Left ventricle myocardium inferior (tissue), 1 donor: ENCODE results near the gene BBS1. TPM values are rescaled to one million over a fixed set of nuclear protein-coding genes. Genes with fewer than 3 reads are reported as not detected.
"Not testable (repeated sequence)": the region's sequence is repeated elsewhere in the genome, so short reads cannot be mapped to it uniquely, and the experiment has no call there.

ENCODE experiments used
- DNase-seq: peaks from one replicate; pipeline ENCODE4 v3.0.0-alpha.2; 2020
- H3K27ac ChIP-seq: fragments of 200-600 bp; replicated peaks from 2 replicates; pipeline ENCODE4 v1.8.0; 2021
- H3K27me3 ChIP-seq: fragments of 200-600 bp; 2 replicates; pipeline ENCODE4 v1.8.0; 2021; ENCODE audit warnings: low read depth
- H3K36me3 ChIP-seq: fragments of 200-600 bp; 2 replicates; pipeline ENCODE4 v1.8.0; 2021
- H3K4me1 ChIP-seq: fragments of 200-600 bp; 2 replicates; pipeline ENCODE4 v1.8.0; 2021
- H3K4me3 ChIP-seq: fragments of 200-600 bp; 2 replicates; pipeline ENCODE4 v1.8.0; 2021; ENCODE audit warnings: mild to moderate bottlenecking, moderate library complexity
- H3K9me3 ChIP-seq: fragments of 200-600 bp; replicated peaks from 2 replicates; pipeline ENCODE4 v1.8.0; 2021
- intact Hi-C: fragments of 100-400 bp; cut with micrococcal nuclease; formaldehyde crosslinking; loops from one replicate; pipeline ENCODE4 v1.11.0; 2022
- total RNA-seq: library from RNA; stranded (reverse); fragmentation: NEBNext Ultra II Directional; extraction: Animal tissue kit (Norgen Biotek cat#: 25700); gene quantifications from one replicate; pipeline ENCODE4 v1.2.1, GENCODE V29; 2021
- TF ChIP-seq, protein P1 (sequence below): fragments of 200-600 bp; IDR thresholded peaks from 2 replicates; pipeline ENCODE4 v1.8.0; 2021; ENCODE audit warnings: antibody characterized with exemption, mild to moderate bottlenecking, borderline replicate concordance
- donor health status: DM: no; HTN: yes; CAD: no; lungs with severe emphysema.

BBS1 gene
- total RNA-seq, 1 donor from 2014 or later = 16.9 TPM

DNA sequence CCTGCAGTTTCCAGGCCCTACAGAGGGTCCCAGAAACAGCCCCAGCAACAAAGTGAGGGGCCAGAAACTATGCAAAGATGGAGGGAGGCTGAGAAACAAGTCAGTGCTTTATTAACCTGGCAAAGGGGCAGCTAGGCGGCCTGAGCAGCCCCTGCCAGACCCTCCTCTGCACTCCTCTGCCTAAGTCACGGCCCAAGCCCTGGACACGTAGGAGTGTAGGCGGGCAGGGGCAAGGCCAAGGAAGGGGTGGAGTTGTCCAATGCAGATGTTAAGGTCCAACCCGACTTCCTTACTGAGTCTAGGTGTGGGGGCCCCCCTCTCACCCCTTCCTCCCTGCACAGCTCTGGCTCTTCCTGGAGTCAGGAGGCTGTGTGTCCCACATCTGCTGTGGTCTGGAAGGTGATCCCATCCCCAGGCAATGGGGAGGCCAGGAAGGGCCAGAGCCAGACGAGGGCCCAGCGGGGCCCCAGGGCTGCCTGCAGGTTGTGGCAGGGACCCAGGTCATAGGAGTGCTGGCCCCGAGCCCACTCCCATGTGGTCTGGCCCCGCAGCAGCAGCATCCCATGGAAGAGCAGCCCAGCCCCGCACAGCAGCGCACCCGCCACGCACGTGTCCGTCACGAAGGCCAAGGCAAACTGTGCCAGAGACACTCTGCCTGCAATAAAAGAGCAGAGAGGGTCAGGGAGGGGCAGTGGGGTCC is 28.9 kb downstream of the BBS1 start:
- TF ChIP-seq, protein P1, sequence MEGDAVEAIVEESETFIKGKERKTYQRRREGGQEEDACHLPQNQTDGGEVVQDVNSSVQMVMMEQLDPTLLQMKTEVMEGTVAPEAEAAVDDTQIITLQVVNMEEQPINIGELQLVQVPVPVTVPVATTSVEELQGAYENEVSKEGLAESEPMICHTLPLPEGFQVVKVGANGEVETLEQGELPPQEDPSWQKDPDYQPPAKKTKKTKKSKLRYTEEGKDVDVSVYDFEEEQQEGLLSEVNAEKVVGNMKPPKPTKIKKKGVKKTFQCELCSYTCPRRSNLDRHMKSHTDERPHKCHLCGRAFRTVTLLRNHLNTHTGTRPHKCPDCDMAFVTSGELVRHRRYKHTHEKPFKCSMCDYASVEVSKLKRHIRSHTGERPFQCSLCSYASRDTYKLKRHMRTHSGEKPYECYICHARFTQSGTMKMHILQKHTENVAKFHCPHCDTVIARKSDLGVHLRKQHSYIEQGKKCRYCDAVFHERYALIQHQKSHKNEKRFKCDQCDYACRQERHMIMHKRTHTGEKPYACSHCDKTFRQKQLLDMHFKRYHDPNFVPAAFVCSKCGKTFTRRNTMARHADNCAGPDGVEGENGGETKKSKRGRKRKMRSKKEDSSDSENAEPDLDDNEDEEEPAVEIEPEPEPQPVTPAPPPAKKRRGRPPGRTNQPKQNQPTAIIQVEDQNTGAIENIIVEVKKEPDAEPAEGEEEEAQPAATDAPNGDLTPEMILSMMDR = no peak
- Histone ChIP-seq H3K36me3 (peaks cover 67% of the 10 kb centered on the region), H3K27ac (no peak overlapping the region), H3K9me3 (no peaks in the 10 kb centered on the region), H3K4me1 (peaks cover 11% of the 10 kb centered on the region), H3K27me3 (no peaks in the 10 kb centered on the region), H3K4me3 (no peak overlapping the region)
- no peak for DNase-seq
- intact Hi-C loops = no loop called here

DNA sequence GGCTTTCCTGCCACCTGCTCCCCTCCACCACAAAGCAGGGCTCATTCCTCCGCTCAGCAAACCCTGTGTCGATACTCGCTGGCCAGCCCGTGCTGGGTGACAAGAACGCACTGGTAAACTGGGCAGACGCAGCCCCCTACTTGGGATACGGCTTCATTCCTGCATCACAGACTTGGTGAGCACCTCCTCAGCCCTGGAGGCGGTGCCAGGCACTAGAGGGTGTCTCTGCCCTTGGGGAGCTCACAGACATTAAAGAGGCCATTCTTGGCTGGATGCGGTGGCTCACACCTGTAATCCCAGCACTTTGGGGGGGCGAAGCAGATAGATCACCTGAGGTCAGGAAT is 29.4 kb downstream of the BBS1 start:
- H3K27ac ChIP-seq = no peak overlapping the region
- no peaks in the 10 kb centered on the region for H3K9me3 ChIP-seq
- peaks cover 67% of the 10 kb centered on the region for H3K36me3 ChIP-seq
- intact Hi-C loops = no loop called here
- TF ChIP-seq, protein P1 = no peak
- DNase-seq = no peak
- H3K4me3 ChIP-seq = no peak overlapping the region
- no peaks in the 10 kb centered on the region for H3K27me3 ChIP-seq
- peaks cover 16% of the 10 kb centered on the region for H3K4me1 ChIP-seq

DNA sequence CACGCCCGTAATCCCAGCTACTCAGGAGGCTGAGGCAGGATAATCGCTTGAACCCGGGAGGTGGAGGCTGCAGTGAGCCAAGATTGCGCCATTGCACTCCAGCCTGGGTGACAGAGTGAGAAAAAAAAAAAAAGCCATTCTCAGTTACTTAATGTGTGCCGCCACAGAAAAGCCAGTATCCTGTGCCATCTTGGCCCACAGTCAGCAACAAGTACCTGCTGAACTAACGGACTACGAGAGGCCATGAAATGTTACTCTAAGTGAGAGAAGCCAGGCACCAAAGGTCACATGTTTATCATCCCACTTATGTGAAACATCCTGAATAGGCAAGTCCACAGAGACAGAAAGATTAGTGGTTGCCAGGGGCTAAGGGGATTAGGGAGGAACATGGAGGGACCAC is 30.2 kb downstream of the BBS1 start:
- DNase-seq, H3K27me3 ChIP-seq, H3K9me3 ChIP-seq, H3K4me3 ChIP-seq, H3K27ac ChIP-seq, intact Hi-C loops: not testable (repeated sequence)
- Histone ChIP-seq H3K36me3 (peaks cover 64% of the 10 kb centered on the region), H3K4me1 (peaks cover 23% of the 10 kb centered on the region)

DNA sequence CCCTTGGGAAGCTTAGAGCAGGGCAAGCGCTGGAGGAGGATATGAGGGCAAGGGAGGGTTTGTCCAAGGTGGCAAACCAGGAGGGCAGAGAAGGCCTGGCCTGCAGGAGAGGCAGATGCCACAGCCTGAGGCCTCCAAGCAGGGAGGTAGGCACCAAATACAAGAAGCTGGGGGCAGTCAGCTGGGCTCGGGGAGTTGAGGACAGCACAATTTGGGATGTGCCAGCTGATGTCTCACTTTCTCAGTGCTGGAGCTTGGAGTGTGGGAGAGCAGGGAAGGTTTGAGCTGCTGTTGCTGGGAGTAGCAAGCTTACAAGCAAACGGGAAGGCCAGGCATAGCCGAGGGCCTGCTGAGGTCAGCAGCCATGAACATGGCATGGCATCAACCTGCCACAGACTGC is 31.5 kb downstream of the BBS1 start:
- peaks cover 53% of the 10 kb centered on the region for H3K36me3 ChIP-seq
- no peak for DNase-seq
- TF ChIP-seq, protein P1 = no peak
- no peaks in the 10 kb centered on the region for H3K9me3 ChIP-seq
- peaks cover 34% of the 10 kb centered on the region for H3K4me1 ChIP-seq
- H3K4me3 ChIP-seq = no peak overlapping the region
- H3K27me3 ChIP-seq = no peaks in the 10 kb centered on the region
- no peak overlapping the region for H3K27ac ChIP-seq
- intact Hi-C loops = no loop called here

DNA sequence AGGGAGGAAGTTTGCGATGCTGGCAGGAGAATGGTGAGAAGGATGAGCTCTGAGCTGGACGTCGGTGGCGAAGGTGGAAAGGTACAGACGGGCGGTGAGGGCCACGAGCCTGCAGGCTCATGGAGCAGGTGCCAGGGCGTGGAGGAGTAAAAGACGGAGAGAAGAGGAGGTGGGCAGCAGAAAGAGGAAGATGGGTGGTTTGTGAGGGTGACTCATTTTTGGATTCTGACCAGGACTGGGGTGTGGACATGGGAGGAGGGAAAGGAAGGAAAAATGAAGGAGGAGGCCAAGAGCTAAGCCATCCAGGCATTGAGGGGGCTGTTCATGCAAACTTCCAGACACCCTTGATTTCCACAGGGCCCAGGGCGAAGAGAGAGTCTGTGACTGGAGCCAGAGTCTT is 31.9 kb downstream of the BBS1 start:
- Histone ChIP-seq H3K27ac (no peak overlapping the region), H3K4me3 (no peak overlapping the region), H3K9me3 (no peaks in the 10 kb centered on the region), H3K36me3 (peaks cover 48% of the 10 kb centered on the region), H3K4me1 (peaks cover 36% of the 10 kb centered on the region), H3K27me3 (no peaks in the 10 kb centered on the region)
- DNase-seq = no peak
- TF ChIP-seq, protein P1 = no peak
- intact Hi-C loops = no loop called here

DNA sequence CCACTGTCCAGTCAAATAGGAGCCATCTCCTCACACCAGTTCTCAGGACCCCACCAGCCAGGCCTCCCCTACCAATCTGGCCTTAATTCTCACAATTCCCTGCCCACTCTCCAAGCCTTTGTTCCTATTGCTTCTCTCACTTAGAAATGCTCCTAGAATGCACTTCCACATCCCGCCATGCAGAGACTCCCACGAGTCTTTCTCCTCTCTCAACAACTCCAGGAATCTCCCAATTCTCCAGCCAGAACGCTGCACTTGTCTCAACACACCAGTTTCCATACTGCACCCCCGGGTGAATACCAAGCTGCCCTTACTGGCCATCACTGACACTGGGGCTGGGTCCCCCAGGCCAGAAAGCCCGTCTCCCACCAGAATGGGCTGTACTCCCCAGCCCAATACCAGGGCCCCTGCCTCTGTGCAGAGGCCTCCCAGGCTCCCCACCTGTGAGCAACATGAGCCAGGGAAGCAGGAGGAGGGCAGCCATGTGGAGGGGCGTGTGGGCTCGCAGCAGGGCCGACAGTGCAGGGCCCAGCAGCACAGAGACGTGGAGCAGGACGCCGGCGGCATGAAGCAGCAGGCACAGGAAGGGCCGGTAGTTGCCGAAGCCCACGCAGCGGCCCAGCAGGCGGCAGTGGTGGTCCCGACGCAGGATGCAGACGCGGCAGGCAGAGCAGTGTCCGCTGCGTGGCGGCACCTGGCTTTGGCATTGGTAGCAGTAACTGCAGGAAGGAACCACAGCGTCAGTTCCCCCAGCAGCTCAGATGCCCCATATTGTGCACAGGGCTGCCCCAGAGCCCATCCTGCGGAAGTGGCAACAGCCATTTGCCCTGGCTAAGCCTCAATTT is 33.0 kb downstream of the BBS1 start:
- Histone ChIP-seq H3K9me3 (no peaks in the 10 kb centered on the region), H3K27ac (no peak overlapping the region), H3K4me3 (peak overlapping the region; percentile 8), H3K4me1 (peaks cover 36% of the 10 kb centered on the region), H3K27me3 (no peaks in the 10 kb centered on the region), H3K36me3 (peaks cover 45% of the 10 kb centered on the region)
- TF ChIP-seq, protein P1 = no peak
- DNase-seq = peak; percentile 28
- intact Hi-C loops = no loop called here

DNA sequence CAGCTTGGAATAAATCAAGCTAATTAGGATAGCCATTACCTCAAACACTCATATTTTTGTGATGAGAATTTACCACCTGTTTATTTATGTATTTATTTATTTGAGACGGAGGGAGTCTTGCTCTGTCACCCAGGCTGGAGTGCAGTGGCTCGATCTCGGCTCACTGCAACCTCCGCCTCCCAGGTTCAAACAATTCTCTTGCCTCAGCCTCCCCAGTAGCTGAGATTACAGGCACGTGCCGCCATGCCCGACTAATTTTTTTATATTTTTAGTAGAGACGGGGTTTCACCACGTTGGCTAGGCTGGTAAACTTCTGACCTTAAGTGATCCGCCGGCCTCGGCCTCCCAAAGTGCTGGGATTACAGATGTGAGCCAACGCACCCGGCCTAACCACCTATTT is 34.5 kb downstream of the BBS1 start:
- Histone ChIP-seq H3K4me1 (peaks cover 36% of the 10 kb centered on the region), H3K36me3 (peaks cover 31% of the 10 kb centered on the region), H3K4me3 (peak overlapping the region; percentile 88)
- H3K27me3 ChIP-seq, H3K27ac ChIP-seq, DNase-seq, intact Hi-C loops, H3K9me3 ChIP-seq: not testable (repeated sequence)
